Cardiac muscle cell (in vitro differentiated cells and primary cell): ENCODE measurements around the gene NDUFA11. TPM values are rescaled to one million over a fixed set of nuclear protein-coding genes. Genes with fewer than 3 reads are reported as not detected.

Experiments used
- DNase-seq, 2 donors: peaks; one replicate each; pipeline versions ENCODE4 v3.0.0 to v3.0.0-alpha.2; 2010 to 2017; ENCODE audit warnings: low read depth in 1 of 2, low spot score in 1 of 2
- H3K27ac ChIP-seq: fragments of 200-600 bp; sonication (generic); 2 replicates; pipeline ENCODE4 v1.5.1; 2016
- H3K27me3 ChIP-seq: fragments of 200-600 bp; sonication (generic); 2 replicates; pipeline ENCODE4 v1.6.0; 2016; ENCODE audit warnings: control low read depth
- H3K36me3 ChIP-seq: fragments of 200-600 bp; sonication (generic); 2 replicates; pipeline ENCODE4 v1.5.1; 2016; ENCODE audit warnings: control low read depth
- H3K4me1 ChIP-seq: fragments of 200-600 bp; sonication (generic); 2 replicates; pipeline ENCODE4 v1.8.1; 2017; ENCODE audit warnings: low read depth, mild to moderate bottlenecking, mixed run types
- H3K4me3 ChIP-seq: fragments of 200-600 bp; sonication (generic); 2 replicates; pipeline ENCODE4 v1.5.1; 2016; ENCODE audit warnings: mild to moderate bottlenecking
- H3K9me3 ChIP-seq: fragments of 200-600 bp; sonication (generic); 2 replicates; pipeline ENCODE4 v1.5.1; 2017; ENCODE audit warnings: low read depth, mild to moderate bottlenecking, control low read depth
- polyA plus RNA-seq: library from polyadenylated mRNA; unstranded; fragments of >200 nt; fragmentation: Nextera tagmentation; extraction: Ambion mirVana; gene quantifications from 2 replicates; pipeline ENCODE4 v1.2.1, GENCODE V29; 2016
- total RNA-seq: library from RNA; depleted of rRNA; stranded (reverse); fragments of >200 nt; gene quantifications from 2 replicates; pipeline ENCODE4 v1.2.3, GENCODE V29; 2016
- TF ChIP-seq, protein P1 (sequence below): IDR thresholded peaks from 2 replicates; pipeline ENCODE4 v1.5.1; 2012; ENCODE audit warnings: low read depth, mild to moderate bottlenecking, low read length

The NDUFA11 gene
- total and polyA plus RNA-seq, 2 experiments from 2014 or later, result 295 to 760 TPM

DNA sequence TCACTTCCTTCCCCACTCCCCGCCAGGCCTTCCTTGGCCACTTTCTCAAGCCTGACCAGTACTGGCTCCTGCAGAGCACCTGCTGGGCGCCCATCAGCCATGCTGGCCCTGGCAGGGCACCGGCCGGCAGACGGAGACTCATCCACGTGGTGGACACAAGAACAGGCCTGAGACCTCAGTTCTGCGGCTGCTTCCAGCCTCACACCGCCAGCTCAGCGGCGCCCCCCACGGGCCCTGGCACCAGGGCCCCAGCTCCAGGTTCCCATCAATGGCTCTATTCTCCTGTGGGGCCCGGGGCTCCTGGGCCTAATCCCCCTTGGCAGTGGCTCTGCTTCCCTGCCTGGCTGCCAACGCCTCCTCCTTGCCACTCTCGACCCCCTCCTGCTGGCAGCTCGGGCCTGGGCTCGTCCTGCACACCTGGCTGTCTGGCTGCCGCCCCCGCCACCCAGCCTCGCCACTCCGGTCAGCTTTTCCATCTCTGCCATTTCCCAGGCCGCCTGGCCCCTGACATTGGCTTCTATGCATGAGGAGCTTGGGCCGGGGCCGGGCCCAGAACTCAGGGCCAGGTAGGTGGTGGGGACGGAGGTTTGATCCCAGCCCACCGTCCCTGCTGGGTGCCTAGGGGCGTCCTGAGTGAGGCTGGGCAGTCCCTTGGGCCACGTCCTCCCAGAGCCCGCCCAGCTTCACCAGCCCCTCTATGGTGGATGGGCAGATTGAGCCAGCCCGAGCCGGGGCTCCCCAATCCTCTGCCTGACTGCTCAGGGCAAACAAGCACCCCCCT, 6.2 kb downstream of the NDUFA11 start:
- Histone ChIP-seq H3K27ac (no peak overlapping the region), H3K4me3 (no peak overlapping the region), H3K4me1 (peaks cover 24% of the 10 kb centered on the region), H3K9me3 (no peaks in the 10 kb centered on the region), H3K36me3 (peaks cover 10% of the 10 kb centered on the region), H3K27me3 (no peaks in the 10 kb centered on the region)
- TF ChIP-seq, protein P1, sequence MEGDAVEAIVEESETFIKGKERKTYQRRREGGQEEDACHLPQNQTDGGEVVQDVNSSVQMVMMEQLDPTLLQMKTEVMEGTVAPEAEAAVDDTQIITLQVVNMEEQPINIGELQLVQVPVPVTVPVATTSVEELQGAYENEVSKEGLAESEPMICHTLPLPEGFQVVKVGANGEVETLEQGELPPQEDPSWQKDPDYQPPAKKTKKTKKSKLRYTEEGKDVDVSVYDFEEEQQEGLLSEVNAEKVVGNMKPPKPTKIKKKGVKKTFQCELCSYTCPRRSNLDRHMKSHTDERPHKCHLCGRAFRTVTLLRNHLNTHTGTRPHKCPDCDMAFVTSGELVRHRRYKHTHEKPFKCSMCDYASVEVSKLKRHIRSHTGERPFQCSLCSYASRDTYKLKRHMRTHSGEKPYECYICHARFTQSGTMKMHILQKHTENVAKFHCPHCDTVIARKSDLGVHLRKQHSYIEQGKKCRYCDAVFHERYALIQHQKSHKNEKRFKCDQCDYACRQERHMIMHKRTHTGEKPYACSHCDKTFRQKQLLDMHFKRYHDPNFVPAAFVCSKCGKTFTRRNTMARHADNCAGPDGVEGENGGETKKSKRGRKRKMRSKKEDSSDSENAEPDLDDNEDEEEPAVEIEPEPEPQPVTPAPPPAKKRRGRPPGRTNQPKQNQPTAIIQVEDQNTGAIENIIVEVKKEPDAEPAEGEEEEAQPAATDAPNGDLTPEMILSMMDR, result no peak
- no peak for DNase-seq

DNA sequence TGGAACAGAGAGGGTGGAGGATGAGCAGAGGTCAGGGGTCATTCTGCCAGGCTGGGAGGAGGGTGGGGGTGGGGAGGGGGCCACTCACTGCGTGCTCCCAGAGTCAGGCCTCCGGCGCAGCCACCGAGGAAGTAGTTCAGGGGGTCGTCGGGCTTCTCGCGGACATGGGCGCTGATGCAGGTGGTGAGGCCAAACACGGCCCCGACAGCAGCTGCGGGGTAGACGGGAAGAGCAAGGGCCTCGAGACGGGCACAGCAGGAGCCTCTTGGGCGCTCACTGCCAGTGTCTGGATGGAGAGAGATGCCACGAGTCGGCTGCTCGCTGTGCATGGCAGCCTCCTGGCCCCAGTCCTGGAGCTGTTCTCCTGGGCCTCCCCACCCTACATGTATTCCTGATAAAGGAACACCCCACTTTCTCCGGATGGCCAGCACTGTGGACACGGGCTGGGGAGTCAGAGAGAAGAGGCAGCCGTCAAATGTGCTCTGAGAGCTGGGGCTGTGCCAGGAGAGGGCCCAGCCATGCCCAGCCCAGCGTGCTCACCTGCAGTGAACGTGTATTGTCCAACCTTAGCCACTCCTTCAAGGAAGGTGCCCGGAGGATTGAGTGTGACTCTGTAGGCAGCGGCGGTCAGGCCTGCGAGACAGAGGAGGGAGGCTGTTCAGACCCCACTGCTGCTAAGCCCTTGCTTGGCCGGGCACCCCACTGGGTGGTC, 7.1 kb downstream of the NDUFA11 start:
- Histone ChIP-seq H3K9me3 (no peaks in the 10 kb centered on the region), H3K4me1 (peaks cover 27% of the 10 kb centered on the region), H3K4me3 (no peak overlapping the region), H3K27me3 (no peaks in the 10 kb centered on the region), H3K36me3 (peaks cover 10% of the 10 kb centered on the region), H3K27ac (peak overlapping the region; percentile 86)
- TF ChIP-seq, protein P1, result no peak
- no peak for DNase-seq

DNA sequence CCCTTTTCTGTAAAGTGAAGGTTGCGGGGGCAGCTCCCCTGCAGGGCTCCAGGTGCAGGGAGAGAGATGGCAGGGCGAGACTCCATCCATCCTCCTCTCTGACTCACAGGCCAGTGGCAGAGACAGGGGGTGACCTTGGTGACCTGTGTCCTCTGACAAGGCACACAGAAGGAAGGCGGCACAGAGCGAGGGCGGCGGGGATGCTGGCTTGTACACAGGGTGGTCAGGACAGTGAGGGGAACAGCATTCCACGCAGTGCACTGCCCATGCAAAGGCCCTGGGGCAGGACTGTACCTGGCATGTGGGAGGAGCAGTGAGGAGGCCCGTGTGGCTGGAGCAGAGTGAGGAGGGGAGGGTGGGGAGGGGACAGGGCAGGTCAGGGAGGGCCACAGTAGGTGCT, 7.7 kb downstream of the NDUFA11 start:
- Histone ChIP-seq H3K27me3 (no peaks in the 10 kb centered on the region), H3K4me3 (no peak overlapping the region), H3K4me1 (peaks cover 27% of the 10 kb centered on the region), H3K36me3 (peaks cover 10% of the 10 kb centered on the region), H3K27ac (peak overlapping the region; percentile 86), H3K9me3 (no peaks in the 10 kb centered on the region)
- DNase-seq, result no peak
- TF ChIP-seq, protein P1, result no peak

DNA sequence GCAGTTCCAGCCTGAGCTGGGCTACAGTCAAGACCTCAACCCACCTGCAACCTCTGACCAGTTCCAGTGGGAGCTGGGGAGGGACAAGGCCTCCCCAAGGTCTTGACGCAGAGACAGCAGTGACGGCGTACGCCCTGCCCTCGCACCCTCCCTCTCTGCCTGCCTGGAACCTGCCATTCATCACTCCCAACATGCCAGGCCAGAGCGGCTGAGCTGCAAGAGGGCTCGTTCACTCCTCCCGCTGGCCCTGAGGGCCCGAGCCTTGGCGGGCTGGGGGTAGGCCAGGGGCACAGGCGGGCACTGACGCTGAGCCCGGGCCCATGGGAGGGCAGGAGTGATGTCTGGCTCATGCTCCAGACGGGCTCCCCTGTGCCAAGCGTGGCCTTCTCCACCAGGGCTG, 8.2 kb downstream of the NDUFA11 start:
- Histone ChIP-seq H3K9me3 (no peaks in the 10 kb centered on the region), H3K27ac (peak overlapping the region; percentile 86), H3K4me3 (no peak overlapping the region), H3K36me3 (peaks cover 10% of the 10 kb centered on the region), H3K27me3 (no peaks in the 10 kb centered on the region), H3K4me1 (peaks cover 27% of the 10 kb centered on the region)
- DNase-seq, result no peak
- TF ChIP-seq, protein P1, result no peak

DNA sequence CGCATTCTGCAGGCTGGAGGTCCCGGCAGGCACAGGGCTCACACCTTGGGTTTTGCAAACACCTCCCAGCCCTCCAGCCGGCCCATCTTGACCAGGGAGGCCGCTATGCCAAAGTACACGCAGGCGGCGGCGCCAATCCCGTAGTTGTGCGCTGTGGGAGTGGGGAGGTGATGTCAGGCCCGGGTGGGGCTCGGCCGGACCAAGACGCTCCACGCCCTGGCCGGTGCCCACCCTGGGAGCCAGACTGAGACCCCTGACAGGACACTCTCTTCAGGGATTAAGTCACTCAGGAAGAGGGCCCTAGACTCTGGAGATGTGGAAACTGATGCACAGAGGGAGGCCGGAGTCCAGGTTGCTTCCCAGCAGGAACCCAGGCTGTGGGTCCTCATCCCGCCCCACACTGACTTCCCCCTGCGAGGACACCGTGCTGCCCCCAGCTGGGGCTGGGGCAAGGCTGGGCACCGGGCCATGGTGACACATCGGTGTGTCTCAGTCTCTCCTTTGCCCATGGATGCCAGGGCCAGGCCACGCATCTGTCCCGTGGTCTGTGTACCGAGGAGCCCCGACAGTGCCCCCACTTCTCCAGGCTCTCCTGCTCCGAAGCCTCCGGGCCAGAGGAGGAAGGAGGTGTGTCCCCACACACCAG, 8.8 kb downstream of the NDUFA11 start:
- Histone ChIP-seq H3K9me3 (no peaks in the 10 kb centered on the region), H3K4me1 (peaks cover 27% of the 10 kb centered on the region), H3K27me3 (no peaks in the 10 kb centered on the region), H3K27ac (peak overlapping the region; percentile 86), H3K4me3 (no peak overlapping the region), H3K36me3 (peaks cover 10% of the 10 kb centered on the region)
- TF ChIP-seq, protein P1, result no peak
- DNase-seq, result no peak
